B cell (primary cell): ENCODE results near the gene APP. TPM values are rescaled to one million over a fixed set of nuclear protein-coding genes. Genes with fewer than 3 reads are reported as not detected.

ENCODE experiments used
- ATAC-seq: fragments of 200-7000 bp; cut with Tn5 transposase; one replicate; pipeline ENCODE4 v1.10.0; 2021; ENCODE audit warnings: low read depth, mild to moderate bottlenecking, moderate number of reproducible peaks, moderate library complexity
- CTCF ChIA-PET: fragments of 350-600 bp; sonication (Branson Sonifier 250); formaldehyde crosslinking; loops from one replicate; lab custom pipeline; 2021; ENCODE audit warnings: antibody characterized with exemption, inconsistent platforms; lab: Charles Lee
- POLR2A ChIA-PET: fragments of 350-600 bp; sonication (Branson Sonifier 250); formaldehyde crosslinking; loops from one replicate; lab custom pipeline; 2021; ENCODE audit warnings: antibody characterized with exemption; lab: Charles Lee
- DNase-seq: peaks from one replicate; pipeline ENCODE4 v3.0.0; 2013
- H2AFZ ChIP-seq: 2 replicates; pipeline ENCODE4 v1.6.1; 2012; ENCODE audit warnings: mild to moderate bottlenecking, low read depth, low read length; ENCODE audit not compliant: insufficient read depth, poor library complexity, severe bottlenecking
- H3K27ac ChIP-seq, 2 donors: 1 replicate in 1 of 2; 2 replicates in 1 of 2; pipeline ENCODE4 v1.5.1; 2012 to 2013; ENCODE audit warnings: low read length in 2 of 2, mild to moderate bottlenecking in 2 of 2, moderate library complexity in 1 of 2
- H3K27me3 ChIP-seq, 4 experiments: fragments of 200-600 bp in 1 of 4; sonication (generic) in 1 of 4; replicated peaks in 1 of 4; 1 replicate in 2 of 4; 2 replicates in 2 of 4; pipeline versions ENCODE4 v1.6.1 to v1.7.0; 2013 to 2016; ENCODE audit warnings: low read length in 3 of 4, mild to moderate bottlenecking in 2 of 4, mixed read lengths in 1 of 4, moderate library complexity in 1 of 4; ENCODE audit not compliant: insufficient read depth in 4 of 4, control insufficient read depth in 3 of 4; ENCODE audit errors: control extremely low read depth in 1 of 4
- H3K36me3 ChIP-seq, 2 experiments: replicated peaks in 1 of 2; 1 replicate in 1 of 2; 2 replicates in 1 of 2; pipeline versions ENCODE4 v1.6.1 to v1.7.1; 2013; ENCODE audit warnings: low read length in 1 of 2; ENCODE audit not compliant: insufficient read depth in 2 of 2, control insufficient read depth in 1 of 2; ENCODE audit errors: control extremely low read depth in 1 of 2, extremely low read depth in 1 of 2
- H3K4me1 ChIP-seq, 2 donors: fragments of 200-600 bp in 1 of 2; sonication (generic) in 1 of 2; 1 replicate in 1 of 2; 2 replicates in 1 of 2; pipeline versions ENCODE4 v1.5.1 to v1.6.1; 2013 to 2017; ENCODE audit warnings: low read length in 2 of 2; ENCODE audit not compliant: control insufficient read depth in 2 of 2, insufficient read depth in 2 of 2
- H3K4me2 ChIP-seq: replicated peaks from 2 replicates; pipeline ENCODE3; 2012; ENCODE audit warnings: mild to moderate bottlenecking, low read depth, low read length; ENCODE audit not compliant: poor library complexity, severe bottlenecking
- H3K4me3 ChIP-seq, 5 experiments: fragments of 200-600 bp in 1 of 5; sonication (generic) in 1 of 5; 1 replicate in 3 of 5; 2 replicates in 2 of 5; pipeline versions ENCODE4 v1.5.1 to v1.7.0; 2011 to 2016; ENCODE audit warnings: low read length in 4 of 5, mild to moderate bottlenecking in 4 of 5, low read depth in 2 of 5, control low read depth in 1 of 5, moderate library complexity in 1 of 5; ENCODE audit not compliant: insufficient read depth in 1 of 5; ENCODE audit errors: control extremely low read depth in 1 of 5, extremely low read depth in 1 of 5
- H3K79me2 ChIP-seq: fragments of 200-600 bp; sonication (generic); one replicate; pipeline ENCODE4 v1.6.0; 2016; ENCODE audit warnings: low read length; ENCODE audit not compliant: control insufficient read depth, insufficient read depth
- H3K9ac ChIP-seq: fragments of 200-600 bp; sonication (generic); 2 replicates; pipeline ENCODE4 v1.6.1; 2017; ENCODE audit warnings: mild to moderate bottlenecking, low read length, moderate library complexity
- H3K9me3 ChIP-seq, 3 donors: one replicate each; pipeline versions ENCODE4 v1.6.1 to v1.7.1; 2013; ENCODE audit warnings: low read length in 2 of 3; ENCODE audit not compliant: control insufficient read depth in 2 of 3, insufficient read depth in 1 of 3; ENCODE audit errors: control extremely low read depth in 1 of 3
- H4K20me1 ChIP-seq: 2 replicates; pipeline ENCODE4 v1.6.0; 2012; ENCODE audit warnings: mild to moderate bottlenecking, low read length; ENCODE audit not compliant: insufficient read depth, control insufficient read depth, poor library complexity, severe bottlenecking
- H3K27ac Mint-ChIP-seq: one replicate; pipeline ENCODE4 v1.8.0; 2021; ENCODE audit warnings: mixed read lengths
- H3K27me3 Mint-ChIP-seq: one replicate; pipeline ENCODE4 v1.8.0; 2021; ENCODE audit warnings: mixed read lengths
- H3K4me1 Mint-ChIP-seq: one replicate; pipeline ENCODE4 v1.8.0; 2021; ENCODE audit warnings: mixed read lengths
- H3K4me3 Mint-ChIP-seq: one replicate; pipeline ENCODE4 v1.8.0; 2021; ENCODE audit warnings: mixed read lengths
- H3K9me3 Mint-ChIP-seq: one replicate; pipeline ENCODE4 v1.8.0; 2022; ENCODE audit warnings: mixed read lengths; ENCODE audit not compliant: insufficient read depth
- EZH2 ChIP-seq: IDR thresholded peaks from 2 replicates; pipeline ENCODE4 v1.6.1; 2012; ENCODE audit warnings: borderline replicate concordance, low read depth, mild to moderate bottlenecking, moderate library complexity, low read length; ENCODE audit not compliant: insufficient read depth, poor library complexity, severe bottlenecking
- WGBS: methylation state at CpG from one replicate; pipeline ENCODE4 v1.1.5; 2013; ENCODE audit warnings: missing lambda C conversion rate; ENCODE audit not compliant: insufficient coverage; 5-methylcytosine and 5-hydroxymethylcytosine counted together
- intact Hi-C: fragments of 100-400 bp; cut with micrococcal nuclease; formaldehyde crosslinking; loops from one replicate; pipeline ENCODE4 v1.10.0; 2022
- polyA plus RNA-seq: library from polyadenylated mRNA; depleted of rRNA; stranded (reverse); fragments of >200 nt; gene quantifications from 2 replicates; pipeline ENCODE4 v1.2.3, GENCODE V29; 2012
- total RNA-seq, 2 donors: library from RNA; stranded (reverse); fragments of 120-200 nt in 1 of 2; gene quantifications; 1 replicate in 1 of 2; 2 replicates in 1 of 2; pipeline versions ENCODE4 v1.2.3 to v1.2.4, GENCODE V29; 2013 to 2022
- TF ChIP-seq, protein P1 (sequence below): fragments of 200-600 bp; IDR thresholded peaks from one replicate; pipeline ENCODE4 v1.8.0; 2022; ENCODE audit warnings: antibody characterized with exemption, mild to moderate bottlenecking

APP gene
- total and polyA plus RNA-seq, 2 donors (not counting 1 experiment from before 2014, with no cell fraction given), result 28.3 to 34.7 TPM

DNA sequence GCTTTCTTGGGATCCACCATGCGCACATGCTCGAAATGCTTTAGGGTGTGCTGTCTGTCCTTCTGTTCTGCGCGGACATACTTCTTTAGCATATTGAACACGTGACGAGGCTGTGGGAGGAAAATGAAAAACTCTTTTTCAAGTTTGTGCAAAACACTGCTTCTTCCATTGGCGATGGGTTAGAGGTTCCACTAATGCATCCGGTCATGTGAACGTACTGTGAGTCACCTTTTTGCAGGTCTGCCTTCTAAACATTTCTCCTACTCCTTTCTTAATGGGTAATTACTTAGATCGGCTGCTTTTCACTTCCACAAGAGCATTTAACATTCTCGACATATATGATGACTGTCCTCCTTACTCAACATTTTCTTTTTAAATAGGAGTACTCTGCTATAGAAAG, 214.9 kb downstream of the APP start:
- H3K4me3 Mint-ChIP-seq, result no peak overlapping the region
- ChIA-PET POLR2A (no interaction called here), CTCF (no interaction called here)
- Histone ChIP-seq H3K4me1 (peaks cover 5 to 6% of the 10 kb centered on the region in 2 donors), H2AFZ (no peak overlapping the region), H3K27me3 (no peaks in the 10 kb centered on the region), H3K79me2 (no peaks in the 10 kb centered on the region), H3K36me3 (peaks cover 11 to 16% of the 10 kb centered on the region in 2 experiments), H3K27ac (no peak overlapping the region), H3K4me2 (no peak overlapping the region), H3K9ac (no peak overlapping the region), H3K4me3 (no peak overlapping the region), H3K9me3 (peaks cover 0 to 1% (median 0%) of the 10 kb centered on the region in 3 donors), H4K20me1 (no peaks in the 10 kb centered on the region)
- TF ChIP-seq, protein P1, sequence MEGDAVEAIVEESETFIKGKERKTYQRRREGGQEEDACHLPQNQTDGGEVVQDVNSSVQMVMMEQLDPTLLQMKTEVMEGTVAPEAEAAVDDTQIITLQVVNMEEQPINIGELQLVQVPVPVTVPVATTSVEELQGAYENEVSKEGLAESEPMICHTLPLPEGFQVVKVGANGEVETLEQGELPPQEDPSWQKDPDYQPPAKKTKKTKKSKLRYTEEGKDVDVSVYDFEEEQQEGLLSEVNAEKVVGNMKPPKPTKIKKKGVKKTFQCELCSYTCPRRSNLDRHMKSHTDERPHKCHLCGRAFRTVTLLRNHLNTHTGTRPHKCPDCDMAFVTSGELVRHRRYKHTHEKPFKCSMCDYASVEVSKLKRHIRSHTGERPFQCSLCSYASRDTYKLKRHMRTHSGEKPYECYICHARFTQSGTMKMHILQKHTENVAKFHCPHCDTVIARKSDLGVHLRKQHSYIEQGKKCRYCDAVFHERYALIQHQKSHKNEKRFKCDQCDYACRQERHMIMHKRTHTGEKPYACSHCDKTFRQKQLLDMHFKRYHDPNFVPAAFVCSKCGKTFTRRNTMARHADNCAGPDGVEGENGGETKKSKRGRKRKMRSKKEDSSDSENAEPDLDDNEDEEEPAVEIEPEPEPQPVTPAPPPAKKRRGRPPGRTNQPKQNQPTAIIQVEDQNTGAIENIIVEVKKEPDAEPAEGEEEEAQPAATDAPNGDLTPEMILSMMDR, result no peak
- TF ChIP-seq EZH2, result no peak
- no peaks in the 10 kb centered on the region for H3K9me3 Mint-ChIP-seq
- H3K27ac Mint-ChIP-seq, result no peak overlapping the region
- intact Hi-C loops, result no loop called here
- peaks cover 13% of the 10 kb centered on the region for H3K4me1 Mint-ChIP-seq
- ATAC-seq (no peak), DNase-seq (no peak)
- H3K27me3 Mint-ChIP-seq, result no peaks in the 10 kb centered on the region
- 94% methylated on average over 9 of the region's 11 CpGs for WGBS

DNA sequence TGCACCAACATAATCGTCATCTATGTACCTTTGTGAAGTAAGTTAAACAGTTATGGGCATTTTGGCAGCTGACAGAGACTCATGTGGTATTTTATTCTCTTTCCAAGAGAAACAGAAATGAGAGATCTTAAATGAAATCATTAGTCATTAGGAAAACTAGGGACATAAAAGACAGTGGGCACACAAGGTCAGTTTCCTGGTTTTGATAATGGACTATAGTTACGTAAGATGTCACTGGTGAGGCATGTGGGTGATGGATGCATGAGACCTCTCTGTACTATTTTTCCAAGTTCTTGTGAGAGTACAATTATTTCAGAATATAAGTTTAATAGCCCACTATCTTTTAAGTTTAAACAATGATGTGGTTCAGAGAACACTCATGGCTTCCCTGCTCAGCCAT, 216.9 kb downstream of the APP start:
- CTCF ChIA-PET, result no interaction called here

More for the DNA sequence above, 216.9 kb downstream of the APP start:
- Histone ChIP-seq H3K27ac (no peak overlapping the region), H3K36me3 (peaks cover 11 to 17% of the 10 kb centered on the region in 2 experiments), H3K9me3 (peaks cover 0 to 1% (median 0%) of the 10 kb centered on the region in 3 donors), H4K20me1 (no peaks in the 10 kb centered on the region), H3K4me3 (no peak overlapping the region), H3K9ac (no peak overlapping the region), H3K27me3 (no peaks in the 10 kb centered on the region), H3K79me2 (no peaks in the 10 kb centered on the region), H2AFZ (no peak overlapping the region), H3K4me2 (no peak overlapping the region), H3K4me1 (no peaks in the 10 kb centered on the region)
- peaks cover 2% of the 10 kb centered on the region for H3K4me1 Mint-ChIP-seq
- DNase-seq, result no peak
- POLR2A ChIA-PET, result no interaction called here
- WGBS, result no CpG with 5 or more reads among the region's 2 CpGs
- ATAC-seq, result no peak
- H3K27me3 Mint-ChIP-seq, result no peaks in the 10 kb centered on the region
- no peak for TF ChIP-seq EZH2
- TF ChIP-seq, protein P1, result no peak
- no peaks in the 10 kb centered on the region for H3K9me3 Mint-ChIP-seq
- H3K4me3 Mint-ChIP-seq, result no peak overlapping the region
- intact Hi-C loops, result no loop called here
- no peak overlapping the region for H3K27ac Mint-ChIP-seq
